ENCODE results near the gene ZNF629.

GRCh38 chr16:30787613-30788378 lies 791 bp upstream of the ZNF629 start:
- TF ChIP-seq CTCF (conservative IDR thresholded peaks at IDR 0.05) (no peak), ZFX (IDR thresholded peaks at IDR 0.05) (no peak)

Measured in C4-2B (cell line).